ENCODE measurements around the gene VTCN1.
A peak's percentile ranks its signal among the peaks of the same experiment; 100 is the strongest.
"Not testable (repeated sequence)": the region's sequence is repeated elsewhere in the genome, so short reads cannot be mapped to it uniquely, and the experiment has no call there.

The VTCN1 gene

DNA sequence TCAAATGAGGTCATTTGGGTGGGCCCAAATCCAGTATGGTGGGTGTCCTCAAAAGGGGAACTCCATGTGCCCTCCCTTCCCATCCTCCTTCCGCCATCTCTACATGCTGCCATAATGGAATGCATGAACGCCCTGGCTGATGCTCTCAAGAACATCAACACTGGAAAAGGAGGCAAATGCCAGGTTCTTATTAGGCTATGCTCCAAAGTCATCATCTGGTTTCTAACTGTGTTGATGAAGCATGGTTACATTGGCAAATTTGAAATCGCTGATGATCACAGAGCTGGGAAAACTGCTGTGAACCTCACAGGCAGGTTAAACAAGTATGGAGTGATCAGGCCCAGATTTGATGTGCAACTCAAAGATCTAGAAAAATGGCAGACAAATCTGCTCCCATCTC is 72.6 kb downstream of the VTCN1 start:
- H3K27ac Mint-ChIP-seq = no peak overlapping the region
- H3K27me3 Mint-ChIP-seq = peaks cover 5 to 18% of the 10 kb centered on the region in 2 donors
- no peaks in the 10 kb centered on the region for H3K4me1 Mint-ChIP-seq
- no peaks in the 10 kb centered on the region for H3K36me3 Mint-ChIP-seq
- no peak for DNase-seq
- H3K4me3 Mint-ChIP-seq = no peak overlapping the region
- ATAC-seq (replicated peaks) = no peak
- no peaks in the 10 kb centered on the region for H3K9me3 Mint-ChIP-seq

DNA sequence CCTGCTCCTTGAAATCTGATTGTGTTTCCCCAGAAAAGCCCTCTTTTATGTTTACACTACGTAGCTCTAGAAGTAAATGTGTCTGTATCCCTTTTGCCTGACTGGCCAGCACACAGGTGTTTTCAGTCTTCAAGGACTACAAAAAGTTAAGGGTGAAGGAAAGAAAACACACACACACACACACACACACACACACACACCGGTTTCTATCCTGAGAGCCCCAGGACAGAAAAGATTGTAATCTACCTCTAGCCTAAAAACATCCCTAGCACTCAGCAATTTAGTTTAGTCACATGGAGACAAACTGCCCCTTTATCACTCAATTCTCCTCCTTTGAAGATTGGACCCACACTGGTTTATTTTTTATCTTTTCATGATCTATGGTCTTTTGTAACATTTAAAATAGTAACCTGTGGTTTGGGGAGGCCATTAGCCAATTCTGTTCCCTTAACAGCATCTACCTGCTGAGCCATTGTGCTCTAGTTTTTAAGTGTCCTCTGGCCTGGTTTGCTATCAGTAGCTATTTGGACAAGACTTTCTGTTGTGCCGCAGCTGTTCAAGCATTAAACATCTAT is 73.4 kb downstream of the VTCN1 start:
- H3K4me3 Mint-ChIP-seq = no peak overlapping the region
- ATAC-seq (replicated peaks) (no peak), DNase-seq (no peak)
- no peaks in the 10 kb centered on the region for H3K36me3 Mint-ChIP-seq
- H3K27ac Mint-ChIP-seq = no peak overlapping the region
- peaks cover 5 to 18% of the 10 kb centered on the region in 2 donors for H3K27me3 Mint-ChIP-seq
- H3K4me1 Mint-ChIP-seq = no peaks in the 10 kb centered on the region
- no peaks in the 10 kb centered on the region for H3K9me3 Mint-ChIP-seq

DNA sequence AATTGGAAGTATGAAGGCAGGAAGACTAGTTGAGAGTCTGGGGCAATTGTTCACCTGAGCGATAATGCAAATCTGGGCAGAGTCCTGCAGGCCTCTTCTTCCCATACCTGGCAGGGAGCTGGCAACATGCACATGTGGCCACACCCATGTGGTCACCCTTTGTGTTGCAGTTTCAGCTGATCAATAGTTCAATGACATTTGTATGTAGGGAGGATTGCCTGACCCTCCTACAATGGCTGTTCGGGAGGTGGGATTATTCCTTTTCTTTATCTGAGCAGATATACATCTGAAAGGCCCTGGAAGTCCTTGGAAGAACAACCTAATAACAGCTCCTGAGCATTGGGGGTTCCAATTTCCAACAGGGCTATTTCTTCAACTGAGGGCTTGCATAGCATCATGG is 74.0 kb downstream of the VTCN1 start:
- no peak overlapping the region for H3K4me3 Mint-ChIP-seq
- H3K36me3 Mint-ChIP-seq = no peaks in the 10 kb centered on the region
- no peaks in the 10 kb centered on the region for H3K4me1 Mint-ChIP-seq

DNA sequence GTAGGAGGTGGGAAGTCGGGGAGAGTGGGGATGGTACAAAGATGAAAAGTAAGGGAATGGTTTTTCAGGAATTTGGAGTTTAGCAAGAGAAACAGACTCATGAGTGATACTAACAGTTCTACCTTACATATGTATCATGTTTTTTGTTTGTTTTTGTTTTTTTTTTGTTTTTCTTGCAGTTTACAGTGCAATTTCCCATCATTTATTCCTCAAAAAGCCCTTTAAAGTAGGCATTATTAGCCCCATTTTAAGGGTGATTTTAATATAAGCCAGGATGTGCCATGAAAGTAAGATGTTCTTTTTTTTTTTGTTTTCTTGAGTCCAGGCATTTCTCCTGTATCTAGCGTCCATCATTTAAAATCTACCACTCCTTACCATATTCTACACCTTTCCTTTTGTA is 75.4 kb downstream of the VTCN1 start:
- H3K36me3 Mint-ChIP-seq = no peaks in the 10 kb centered on the region
- H3K4me1 Mint-ChIP-seq = no peaks in the 10 kb centered on the region
- H3K9me3 Mint-ChIP-seq = no peaks in the 10 kb centered on the region
- DNase-seq = no peak
- peaks cover 5 to 18% of the 10 kb centered on the region in 2 donors for H3K27me3 Mint-ChIP-seq
- H3K27ac Mint-ChIP-seq = no peak overlapping the region
- ATAC-seq (replicated peaks) = no peak
- H3K4me3 Mint-ChIP-seq = no peak overlapping the region

More for the DNA sequence above, 74.0 kb downstream of the VTCN1 start:
- H3K27ac Mint-ChIP-seq = no peak overlapping the region
- DNase-seq = no peak
- peaks cover 5 to 18% of the 10 kb centered on the region in 2 donors for H3K27me3 Mint-ChIP-seq
- ATAC-seq (replicated peaks) = no peak
- H3K9me3 Mint-ChIP-seq = no peaks in the 10 kb centered on the region

DNA sequence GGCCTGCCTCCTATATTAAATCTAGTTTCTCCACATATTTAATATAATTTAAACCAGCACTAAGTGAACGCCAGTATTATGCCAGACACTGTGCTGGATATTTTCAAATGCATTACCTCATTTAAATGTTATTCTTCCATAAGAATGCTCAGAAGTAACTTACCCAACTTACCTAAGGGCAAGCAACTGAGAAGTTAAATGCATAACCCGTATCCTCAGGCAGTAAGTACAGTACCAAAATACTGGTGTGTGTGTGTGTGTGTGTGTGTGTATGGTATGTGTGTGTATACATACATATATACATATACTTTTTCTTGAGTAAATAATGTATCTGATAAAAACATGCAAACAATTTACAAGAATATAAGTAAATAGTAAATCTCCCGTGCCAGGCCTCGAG is 80.2 kb downstream of the VTCN1 start:
- no peak overlapping the region for H3K4me3 Mint-ChIP-seq
- H3K36me3 Mint-ChIP-seq = no peaks in the 10 kb centered on the region
- ATAC-seq (replicated peaks) (no peak), DNase-seq (no peak)
- H3K27me3 Mint-ChIP-seq = peaks cover 13 to 26% of the 10 kb centered on the region in 2 donors
- no peaks in the 10 kb centered on the region for H3K4me1 Mint-ChIP-seq
- H3K27ac Mint-ChIP-seq = no peak overlapping the region
- no peaks in the 10 kb centered on the region for H3K9me3 Mint-ChIP-seq

DNA sequence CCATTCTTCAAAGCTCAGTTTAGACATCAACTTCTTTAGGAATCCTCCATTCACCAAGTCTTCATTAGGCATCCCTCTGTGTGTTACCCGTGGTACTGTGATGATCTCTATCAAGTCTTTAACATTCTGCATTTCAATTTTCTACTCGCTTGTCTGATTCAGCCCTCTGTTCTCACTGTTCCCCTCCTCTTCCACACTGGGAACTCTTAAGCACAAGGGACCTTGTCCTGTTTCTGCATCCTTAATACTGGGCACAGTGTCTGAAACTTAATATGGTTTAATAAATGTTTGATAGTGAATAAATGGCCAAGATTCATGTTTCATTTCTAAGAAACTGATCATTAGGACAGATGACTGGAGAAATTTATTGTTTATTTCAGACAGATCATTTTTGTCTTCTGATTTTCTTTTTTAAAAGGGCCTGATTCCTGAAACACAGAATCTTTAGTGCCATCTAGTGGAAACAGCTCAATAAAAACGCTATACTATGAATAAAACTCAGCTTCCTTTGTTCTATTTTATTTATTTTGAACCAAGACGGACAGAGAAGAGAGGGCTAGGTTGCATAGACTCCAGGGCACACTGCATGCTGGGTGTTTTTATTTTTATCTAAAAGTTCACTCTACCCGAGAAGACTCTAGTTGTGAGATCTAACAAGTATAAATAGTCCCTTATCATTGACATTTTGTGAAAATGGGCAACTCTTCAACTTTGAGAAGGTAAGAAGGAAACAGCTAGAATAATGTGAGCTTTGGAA is 82.2 kb downstream of the VTCN1 start:
- DNase-seq (no peak), ATAC-seq (replicated peaks) (no peak)
- no peak overlapping the region for H3K4me3 Mint-ChIP-seq
- no peaks in the 10 kb centered on the region for H3K36me3 Mint-ChIP-seq
- no peaks in the 10 kb centered on the region for H3K9me3 Mint-ChIP-seq
- no peaks in the 10 kb centered on the region for H3K4me1 Mint-ChIP-seq
- H3K27me3 Mint-ChIP-seq = peaks cover 8 to 12% of the 10 kb centered on the region in 2 donors
- H3K27ac Mint-ChIP-seq = no peak overlapping the region

DNA sequence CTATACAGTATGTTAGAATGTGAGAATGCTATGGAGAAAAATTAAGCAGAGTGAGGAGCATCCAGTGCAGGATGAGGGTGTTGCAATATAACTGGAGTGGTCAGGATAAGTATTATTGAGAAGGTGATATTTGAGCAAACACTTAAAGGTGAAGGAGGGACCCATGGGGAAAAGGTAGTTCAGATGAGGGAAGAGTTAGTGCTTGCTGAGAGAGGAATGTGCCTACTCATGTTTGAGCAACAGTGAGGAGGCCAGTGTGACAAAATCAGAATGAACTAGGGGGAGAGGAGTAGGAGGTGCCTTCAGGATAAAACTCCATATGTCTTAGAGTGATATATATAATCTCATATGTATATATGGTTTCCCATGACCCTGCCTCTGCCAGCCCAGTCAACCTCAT is 82.9 kb downstream of the VTCN1 start:
- no peaks in the 10 kb centered on the region for H3K4me1 Mint-ChIP-seq
- H3K27me3 Mint-ChIP-seq = peaks cover 8 to 12% of the 10 kb centered on the region in 2 donors
- ATAC-seq (replicated peaks) (no peak), DNase-seq (no peak)
- H3K4me3 Mint-ChIP-seq = no peak overlapping the region
- H3K36me3 Mint-ChIP-seq = no peaks in the 10 kb centered on the region
- H3K9me3 Mint-ChIP-seq = no peaks in the 10 kb centered on the region
- H3K27ac Mint-ChIP-seq = no peak overlapping the region

DNA sequence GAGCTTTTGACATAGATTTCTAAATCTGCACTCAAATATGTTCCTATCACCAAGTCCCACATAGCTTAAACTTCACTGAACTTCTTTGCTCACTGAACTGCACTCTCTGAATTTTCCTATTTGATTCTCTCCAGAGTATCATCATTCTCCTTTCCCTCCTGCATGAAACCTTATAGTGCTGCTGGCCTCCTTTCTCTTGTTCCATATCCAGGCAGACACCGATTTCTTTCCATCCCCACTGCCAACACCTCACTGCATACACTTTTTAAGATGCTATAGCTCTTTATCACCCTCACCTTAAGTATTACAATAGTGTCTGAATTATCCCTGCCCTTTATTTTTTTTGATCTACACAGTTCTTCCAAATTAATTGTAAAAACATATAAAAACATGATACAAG is 86.1 kb downstream of the VTCN1 start:
- no peak overlapping the region for H3K4me3 Mint-ChIP-seq
- DNase-seq (no peak), ATAC-seq (replicated peaks) (no peak)
- peaks cover 5 to 6% of the 10 kb centered on the region in 2 donors for H3K4me1 Mint-ChIP-seq
- no peaks in the 10 kb centered on the region for H3K9me3 Mint-ChIP-seq
- no peak overlapping the region for H3K27ac Mint-ChIP-seq
- H3K36me3 Mint-ChIP-seq = no peaks in the 10 kb centered on the region
- peaks cover 8 to 12% of the 10 kb centered on the region in 2 donors for H3K27me3 Mint-ChIP-seq

DNA sequence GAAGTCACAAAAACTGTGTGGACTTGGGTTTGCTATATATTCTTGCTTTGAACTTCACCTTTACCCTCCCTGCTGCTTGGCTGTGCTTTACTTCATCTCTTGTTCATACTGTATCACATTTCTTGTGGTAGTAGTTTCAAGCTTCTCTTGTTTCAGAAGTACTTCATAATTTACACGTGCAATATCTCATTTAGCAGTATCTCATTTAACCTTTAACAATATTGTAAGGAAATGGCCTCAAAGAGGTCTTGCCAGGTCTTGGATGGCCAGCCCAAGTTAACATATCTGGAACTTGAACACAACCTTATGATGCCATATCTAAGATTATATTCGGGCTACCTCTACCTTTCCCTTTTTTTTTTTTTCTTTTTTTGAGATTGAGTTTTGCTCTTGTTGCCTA is 87.5 kb downstream of the VTCN1 start:
- no peak for DNase-seq
- H3K4me1 Mint-ChIP-seq = peaks cover 5 to 6% of the 10 kb centered on the region in 2 donors
- no peak overlapping the region for H3K27ac Mint-ChIP-seq
- ATAC-seq (replicated peaks) = no peak
- no peaks in the 10 kb centered on the region for H3K36me3 Mint-ChIP-seq
- no peak overlapping the region for H3K4me3 Mint-ChIP-seq
- H3K27me3 Mint-ChIP-seq = peaks cover 8 to 11% of the 10 kb centered on the region in 2 donors
- no peaks in the 10 kb centered on the region for H3K9me3 Mint-ChIP-seq

DNA sequence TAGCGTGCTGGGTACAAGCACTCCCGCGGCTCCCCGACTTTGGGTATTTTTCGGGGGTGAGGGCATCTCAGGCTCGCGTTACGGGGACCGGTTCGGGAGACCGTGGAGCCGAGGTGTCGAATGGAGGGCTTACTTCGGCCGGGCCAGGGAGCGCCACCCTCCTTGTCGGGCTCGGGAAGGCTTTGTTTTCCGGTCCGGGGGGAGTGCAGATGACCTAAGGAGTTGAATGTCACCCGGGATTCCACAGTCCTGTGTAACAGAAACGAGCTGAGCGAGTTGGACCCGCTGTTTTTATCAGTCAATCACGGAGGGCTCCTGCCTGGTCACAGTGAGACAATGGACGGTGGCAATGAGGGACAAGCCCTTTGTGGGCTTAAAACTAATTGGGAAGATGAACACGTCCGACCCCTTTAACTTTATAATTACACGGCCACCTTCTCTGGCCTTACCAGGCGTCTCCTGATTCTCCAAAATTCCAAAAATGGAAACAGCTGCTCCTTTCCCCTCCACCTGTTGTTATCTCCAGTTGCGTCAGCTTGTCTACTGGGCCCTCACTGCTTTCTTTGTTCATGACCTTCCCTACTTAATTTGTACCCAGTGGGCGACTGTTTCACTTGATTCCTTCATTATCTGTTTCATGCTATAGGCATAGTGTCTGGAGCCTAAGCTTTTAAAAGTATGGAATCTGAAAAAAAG is 88.2 kb downstream of the VTCN1 start:
- Mint-ChIP-seq H3K27ac (no peak overlapping the region), H3K9me3 (no peaks in the 10 kb centered on the region), H3K4me3 (peak overlapping the region; percentile 89 to 91), H3K36me3 (peaks cover 0 to 3% of the 10 kb centered on the region in 2 donors), H3K27me3 (peaks cover 8% of the 10 kb centered on the region in 2 donors), H3K4me1 (peaks cover 5 to 6% of the 10 kb centered on the region in 2 donors)
- DNase-seq = no peak
- ATAC-seq (replicated peaks) = no peak

DNA sequence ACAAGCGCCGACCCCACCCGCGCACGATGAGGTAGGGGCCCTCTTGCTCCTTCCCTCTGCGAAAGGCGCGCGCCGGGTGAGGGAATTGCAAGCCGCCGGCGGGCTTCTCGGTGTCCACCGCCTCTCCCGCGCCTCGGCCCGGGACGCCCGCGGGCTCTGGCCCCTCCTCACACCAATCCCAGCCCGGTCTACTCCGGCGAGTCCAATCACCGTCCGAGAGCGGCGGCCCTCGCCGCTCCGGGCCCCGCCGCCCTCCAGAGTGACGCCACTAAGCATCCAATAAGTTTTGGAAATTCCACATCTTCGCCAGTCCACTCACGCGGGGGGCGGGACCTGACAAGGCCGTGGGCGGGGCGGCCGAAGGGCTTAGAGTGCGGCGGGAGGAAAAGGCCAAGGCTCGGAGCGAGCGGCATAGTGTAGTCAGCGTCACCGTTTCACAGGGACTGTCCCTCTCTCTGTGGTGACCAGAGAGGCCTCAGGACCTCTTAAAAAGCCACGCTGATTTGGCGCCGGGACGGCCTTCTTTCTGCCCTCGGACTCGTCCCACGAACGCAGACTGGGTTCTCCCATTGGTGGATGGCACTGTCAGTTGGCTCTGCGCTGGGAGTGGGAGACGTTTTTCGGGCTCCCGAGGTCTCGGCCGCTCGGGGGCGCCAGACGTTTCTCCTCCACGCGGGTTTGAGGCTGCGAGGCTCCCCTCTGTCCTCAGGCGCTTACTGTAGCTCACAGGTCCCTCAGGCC is 89.0 kb downstream of the VTCN1 start, which contains the start of gene TRIM45:
TSS of gene TRIM45 (minus strand) at position 161 of the 741 bp plus-strand sequence. CDS start 548 bp downstream, outside the sequence.
- peaks cover 3% of the 10 kb centered on the region in 2 donors for H3K27me3 Mint-ChIP-seq
- H3K4me3 Mint-ChIP-seq = peak within 1 kb of the TSS; percentile 89 to 91
- H3K27ac Mint-ChIP-seq = peak within 1 kb of the TSS; percentile 88
- H3K36me3 Mint-ChIP-seq = peaks cover under 1 to 4% of the 10 kb centered on the region in 2 donors
- DNase-seq = peak; percentile 87
- H3K9me3 Mint-ChIP-seq = no peaks in the 10 kb centered on the region
- peaks cover 5 to 6% of the 10 kb centered on the region in 2 donors for H3K4me1 Mint-ChIP-seq
- peak; percentile 89 to 93 for ATAC-seq (replicated peaks)

DNA sequence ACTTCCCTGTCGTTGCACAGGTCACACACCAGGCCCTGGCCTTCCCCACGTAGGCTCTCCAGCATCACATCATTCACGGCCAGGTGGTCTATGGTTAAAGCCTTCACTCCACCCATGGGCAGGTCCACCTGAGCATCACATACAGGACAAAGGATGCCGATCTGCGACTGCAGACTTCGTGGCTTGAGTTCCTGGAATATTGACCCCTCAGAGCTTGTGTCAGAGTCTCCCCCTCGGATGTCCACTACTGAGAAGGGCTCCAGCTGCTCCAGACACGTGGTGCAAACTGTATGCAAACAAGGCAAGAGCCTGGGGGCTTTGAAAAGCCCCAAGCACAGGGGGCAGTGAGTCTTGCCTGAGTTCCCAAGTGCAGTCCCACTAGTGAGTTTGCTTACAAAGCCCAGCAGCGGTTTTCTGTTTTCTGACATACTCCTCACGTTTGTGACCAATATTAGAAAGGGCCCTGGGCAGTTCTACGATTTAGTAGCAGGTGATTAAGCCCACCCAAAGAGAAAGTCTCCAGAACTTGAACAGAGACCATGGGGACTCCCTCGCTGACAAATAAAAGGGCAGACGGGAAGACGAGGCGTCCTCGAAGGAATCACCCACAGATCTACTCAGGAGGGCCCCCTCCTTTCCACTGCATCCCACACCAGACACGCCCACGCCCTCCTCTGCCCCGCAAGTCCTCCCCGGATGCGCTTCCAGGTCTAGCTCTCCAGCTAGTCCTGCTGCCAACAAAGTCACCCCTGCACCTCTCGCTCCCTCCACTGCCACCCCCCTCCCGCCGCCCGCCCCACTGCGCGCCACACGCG is 89.7 kb downstream of the VTCN1 start:
- DNase-seq = no peak
- no peak overlapping the region for H3K27ac Mint-ChIP-seq
- peaks cover 5 to 6% of the 10 kb centered on the region in 2 donors for H3K4me1 Mint-ChIP-seq
- no peaks in the 10 kb centered on the region for H3K27me3 Mint-ChIP-seq
- no peaks in the 10 kb centered on the region for H3K9me3 Mint-ChIP-seq
- peak overlapping the region; percentile 89 to 91 for H3K4me3 Mint-ChIP-seq
- peaks cover 1 to 4% of the 10 kb centered on the region in 2 donors for H3K36me3 Mint-ChIP-seq
- no peak for ATAC-seq (replicated peaks)

DNA sequence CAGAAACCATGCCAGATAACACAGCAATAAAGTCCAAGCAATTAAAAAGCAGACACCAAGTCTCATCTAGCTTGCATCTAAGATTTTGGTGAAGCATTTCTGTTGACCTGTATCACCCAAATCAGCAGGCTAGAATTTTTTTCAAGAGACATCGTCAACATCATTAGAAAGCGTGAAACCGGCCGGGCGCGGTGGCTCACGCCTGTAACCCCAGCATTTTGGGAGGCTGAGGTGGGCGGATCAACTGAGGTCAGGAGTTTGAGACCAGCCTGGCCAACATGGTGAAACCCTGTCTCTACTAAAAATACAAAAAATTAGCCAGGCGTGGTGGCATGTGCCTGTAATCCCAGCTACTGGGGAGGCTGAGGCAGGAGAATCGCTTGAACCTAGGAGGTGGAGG is 91.6 kb downstream of the VTCN1 start:
- not testable (repeated sequence) for H3K4me3 Mint-ChIP-seq; H3K4me1 Mint-ChIP-seq; DNase-seq; ATAC-seq (replicated peaks); H3K36me3 Mint-ChIP-seq; H3K27me3 Mint-ChIP-seq; H3K9me3 Mint-ChIP-seq; H3K27ac Mint-ChIP-seq
